ENCODE measurements around the gene CALM3. TPM values are rescaled to one million over a fixed set of nuclear protein-coding genes. Genes with fewer than 3 reads are reported as not detected.

Gene CALM3
- total RNA-seq, 1 donor from 2014 or later, result 231 TPM

DNA sequence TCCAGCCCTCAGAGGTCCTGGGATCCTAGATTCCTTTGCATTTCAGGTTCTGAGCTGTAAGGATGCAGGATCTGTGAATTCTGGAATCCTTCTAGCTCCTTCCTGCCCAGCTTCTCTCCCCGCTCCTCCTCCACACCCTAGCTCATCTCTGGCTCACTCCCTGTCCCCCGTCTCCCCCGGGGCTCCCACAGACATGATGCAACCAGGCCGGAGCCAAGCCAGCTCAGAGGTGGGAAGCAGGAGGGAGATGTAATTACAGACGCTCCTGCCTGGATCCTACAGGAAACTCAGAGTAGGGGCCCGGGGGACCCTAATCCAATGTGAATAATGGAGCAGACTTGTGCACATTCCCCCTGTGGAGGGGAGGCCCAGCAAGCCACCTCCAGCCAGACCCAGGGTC, 30.4 kb downstream of the CALM3 start:
- no peak for TF ChIP-seq CTCF (IDR thresholded peaks at IDR 0.05; ENCODE audit: unreplicated experiment)
- Mint-ChIP-seq H3K27ac (peak overlapping the region; percentile 97), H3K9me3 (no peaks in the 10 kb centered on the region), H3K36me3 (no peaks in the 10 kb centered on the region), H3K4me1 (peaks cover 41% of the 10 kb centered on the region), H3K4me3 (no peak overlapping the region), H3K27me3 (ENCODE audit: low read depth) (peaks cover 20% of the 10 kb centered on the region)
- no peak for DNase-seq (ENCODE audit: low spot score in 2 of 2, unreplicated experiment in 2 of 2)

DNA sequence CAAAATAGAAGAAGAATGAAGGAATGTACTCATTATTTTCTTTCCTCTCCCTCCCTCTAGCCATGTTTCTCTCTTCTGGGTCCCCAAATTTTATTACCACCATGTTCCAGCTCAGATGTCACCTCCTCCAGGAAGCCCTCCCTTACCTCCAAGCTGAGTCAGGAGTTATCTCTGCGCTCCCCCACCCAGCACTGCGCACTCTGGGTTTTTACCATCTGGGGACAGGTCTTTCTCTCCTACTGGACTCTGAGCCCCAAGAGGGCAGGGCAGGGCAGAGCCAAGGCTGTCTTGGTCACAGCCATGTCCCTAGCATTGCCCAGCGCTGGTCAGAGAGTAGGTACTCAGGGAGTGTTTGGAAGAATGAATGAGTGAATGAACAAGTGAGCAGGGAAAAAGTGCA, 32.0 kb downstream of the CALM3 start:
- H3K4me3 Mint-ChIP-seq, result peak overlapping the region; percentile 65
- DNase-seq (ENCODE audit: low spot score in 2 of 2, unreplicated experiment in 2 of 2), result no peak

GRCh38 chr19:46634045-46634655, 33.0 kb downstream of the CALM3 start:
- Mint-ChIP-seq H3K36me3 (no peaks in the 10 kb centered on the region), H3K27me3 (ENCODE audit: low read depth) (peaks cover 20% of the 10 kb centered on the region), H3K9me3 (no peaks in the 10 kb centered on the region), H3K4me3 (peak overlapping the region; percentile 65), H3K4me1 (peaks cover 41% of the 10 kb centered on the region), H3K27ac (peak overlapping the region; percentile 96)
- no peak for TF ChIP-seq CTCF (IDR thresholded peaks at IDR 0.05; ENCODE audit: unreplicated experiment)
- DNase-seq (ENCODE audit: low spot score in 2 of 2, unreplicated experiment in 2 of 2), result peak; percentile 91 to 93

More for the DNA sequence above, 32.0 kb downstream of the CALM3 start:
- Mint-ChIP-seq H3K9me3 (no peaks in the 10 kb centered on the region), H3K27me3 (ENCODE audit: low read depth) (peaks cover 20% of the 10 kb centered on the region), H3K27ac (peak overlapping the region; percentile 96), H3K36me3 (no peaks in the 10 kb centered on the region), H3K4me1 (peaks cover 41% of the 10 kb centered on the region)
- TF ChIP-seq CTCF (IDR thresholded peaks at IDR 0.05; ENCODE audit: unreplicated experiment), result no peak

DNA sequence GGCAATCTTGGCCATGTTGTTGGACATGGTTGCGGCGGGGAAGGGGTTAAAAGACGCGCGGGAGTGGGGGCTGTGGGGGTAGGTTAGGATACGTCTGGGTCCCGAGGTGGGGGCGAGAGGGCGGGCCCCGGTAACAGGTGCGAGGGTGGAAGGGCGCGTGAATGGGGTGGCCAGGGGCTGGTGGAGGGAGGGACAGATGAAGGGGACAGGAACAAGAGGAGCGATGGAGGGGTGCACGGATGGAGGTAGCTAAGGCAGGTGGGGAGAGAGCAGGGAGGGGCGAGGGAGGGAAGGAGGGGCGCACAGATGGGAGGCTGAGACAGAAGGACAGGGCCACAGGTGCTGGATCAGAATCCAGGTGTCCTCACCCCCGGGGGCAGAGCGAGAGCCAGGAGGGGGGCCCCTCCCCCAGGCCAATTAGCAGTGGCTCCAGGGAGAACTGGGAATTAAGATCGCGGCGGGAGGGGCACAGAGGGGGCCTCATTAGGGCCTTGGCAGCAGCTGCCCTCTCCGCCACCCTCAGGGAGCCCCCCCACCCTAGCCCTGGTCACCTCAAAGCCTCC, 33.6 kb downstream of the CALM3 start:
- Mint-ChIP-seq H3K36me3 (no peaks in the 10 kb centered on the region), H3K27ac (no peak overlapping the region), H3K27me3 (ENCODE audit: low read depth) (peaks cover 20% of the 10 kb centered on the region), H3K4me1 (peaks cover 40% of the 10 kb centered on the region), H3K9me3 (no peaks in the 10 kb centered on the region), H3K4me3 (peak overlapping the region; percentile 57)
- TF ChIP-seq CTCF (IDR thresholded peaks at IDR 0.05; ENCODE audit: unreplicated experiment), result no peak
- no peak for DNase-seq (ENCODE audit: low spot score in 2 of 2, unreplicated experiment in 2 of 2)

DNA sequence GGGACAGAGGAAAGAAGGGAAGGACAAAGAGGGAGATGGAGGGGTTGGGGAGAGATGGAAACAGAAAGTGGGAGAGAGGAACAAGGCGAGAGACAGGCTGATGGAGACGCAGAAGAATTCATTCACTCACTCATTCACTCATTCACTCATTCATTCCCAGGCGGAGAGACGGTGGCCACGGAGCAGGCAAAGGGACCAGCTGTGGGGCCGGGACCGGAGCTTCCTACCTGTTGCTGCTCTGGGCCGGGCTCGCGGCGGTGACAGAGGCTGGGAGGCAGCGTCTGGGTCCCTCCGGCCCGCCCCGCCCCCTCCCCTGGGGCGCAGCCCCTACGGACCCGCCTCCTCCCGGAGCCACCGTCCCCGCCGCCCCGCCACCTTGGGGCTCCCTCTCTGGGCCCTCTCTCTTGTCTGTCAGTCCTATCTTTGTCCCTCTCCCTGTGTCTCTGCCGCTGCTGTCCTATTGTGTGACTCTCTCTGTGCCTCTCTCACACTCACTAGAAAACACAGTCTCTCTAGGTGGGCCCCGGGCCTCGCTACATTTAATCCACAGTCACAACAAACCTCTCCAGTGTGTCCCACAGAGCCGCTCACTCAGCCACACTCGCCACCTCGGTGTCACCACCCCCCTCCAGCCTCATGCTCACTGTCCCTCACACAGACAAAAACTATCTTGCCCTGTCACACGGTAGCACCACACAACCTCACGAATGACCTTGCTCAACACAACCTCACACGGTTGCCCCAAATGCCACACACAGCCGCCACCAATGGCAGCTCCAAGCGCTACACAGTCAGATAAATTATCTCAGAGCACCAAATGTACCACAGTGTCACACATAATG, 35.0 kb downstream of the CALM3 start, which contains the start of gene GNG8:
Gene GNG8 (minus strand): TSS at position 283 of the 842 bp plus-strand sequence. CDS start 1,520 bp downstream, outside the sequence.
- Mint-ChIP-seq H3K9me3 (no peaks in the 10 kb centered on the region), H3K4me1 (peaks cover 32% of the 10 kb centered on the region), H3K4me3 (peak within 1 kb of the TSS; percentile 58), H3K27me3 (ENCODE audit: low read depth) (peaks cover 24% of the 10 kb centered on the region), H3K27ac (no peak within 1 kb of the TSS), H3K36me3 (no peaks in the 10 kb centered on the region)
- no peak for TF ChIP-seq CTCF (IDR thresholded peaks at IDR 0.05; ENCODE audit: unreplicated experiment)
- no peak for DNase-seq (ENCODE audit: low spot score in 2 of 2, unreplicated experiment in 2 of 2)
